Measurements from ENCODE around the gene AP3S1.
"Not testable (repeated sequence)": the region's sequence is repeated elsewhere in the genome, so short reads cannot be mapped to it uniquely, and the experiment has no call there.

The AP3S1 gene

DNA sequence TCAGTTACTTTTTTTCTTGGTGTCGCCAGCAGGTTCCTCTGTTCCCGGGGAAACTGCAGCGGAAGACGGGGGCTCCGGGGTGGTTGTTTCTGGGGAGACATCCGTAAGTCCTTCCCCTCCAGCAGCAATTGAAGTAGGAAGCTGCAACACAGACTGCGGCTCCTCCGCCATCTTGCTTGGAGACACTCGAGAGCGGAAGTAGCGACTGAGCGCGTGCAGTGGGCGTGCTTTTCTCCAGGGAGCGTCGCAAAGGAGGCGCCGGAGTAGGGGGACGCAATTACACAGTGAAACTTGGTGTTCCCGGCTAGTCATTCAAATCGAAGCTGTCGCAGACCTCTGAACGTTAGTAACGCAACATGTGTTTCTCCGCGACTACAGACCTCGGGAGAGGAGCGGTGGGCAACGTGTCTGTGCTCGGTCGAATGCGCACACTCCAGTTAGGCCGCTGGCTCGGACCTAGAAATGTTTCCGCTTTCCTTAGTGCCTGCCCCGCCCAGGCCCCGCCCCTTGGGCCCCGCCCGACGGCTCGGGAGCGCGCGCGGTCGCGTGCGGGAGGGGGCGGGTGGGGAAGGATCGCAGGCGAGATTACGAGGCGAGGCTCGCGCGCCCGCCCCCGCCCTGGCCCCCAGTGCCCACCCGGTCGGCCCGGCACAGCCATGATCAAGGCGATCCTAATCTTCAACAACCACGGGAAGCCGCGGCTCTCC, at the start of gene AP3S1, which contains the start of gene ATG12:
AP3S1 (plus strand) TSS at position 554 of the 707 bp plus-strand sequence; CDS start at position 657, 103 bp downstream.
ATG12 (minus strand) TSS at position 184 of the 707 bp plus-strand sequence; CDS start at position 171, 13 bp downstream.
- peak; percentile 81 to 84 for DNase-seq (ENCODE audit: low read depth in 2 of 2)

DNA sequence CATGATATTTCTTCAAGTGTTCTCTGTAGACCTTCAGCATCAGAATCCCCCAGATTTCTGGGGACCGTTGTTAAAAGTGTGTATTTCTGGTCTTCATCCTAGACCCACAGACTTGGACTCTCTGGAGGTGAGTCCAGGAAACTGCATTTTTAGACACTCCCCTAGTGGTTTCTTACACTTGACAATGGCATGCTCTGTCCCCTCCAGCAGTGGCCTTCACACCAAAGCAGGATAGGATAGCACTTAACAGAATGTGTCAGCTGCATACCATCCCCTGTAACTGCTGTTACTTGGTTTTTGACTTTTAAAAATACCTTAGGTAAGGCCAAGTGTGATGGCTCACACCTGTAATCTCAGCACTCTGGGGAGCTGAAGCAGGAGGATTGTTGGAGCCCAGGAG, 46.0 kb upstream of the AP3S1 start:
- no peak for DNase-seq (ENCODE audit: low read depth in 2 of 2)

DNA sequence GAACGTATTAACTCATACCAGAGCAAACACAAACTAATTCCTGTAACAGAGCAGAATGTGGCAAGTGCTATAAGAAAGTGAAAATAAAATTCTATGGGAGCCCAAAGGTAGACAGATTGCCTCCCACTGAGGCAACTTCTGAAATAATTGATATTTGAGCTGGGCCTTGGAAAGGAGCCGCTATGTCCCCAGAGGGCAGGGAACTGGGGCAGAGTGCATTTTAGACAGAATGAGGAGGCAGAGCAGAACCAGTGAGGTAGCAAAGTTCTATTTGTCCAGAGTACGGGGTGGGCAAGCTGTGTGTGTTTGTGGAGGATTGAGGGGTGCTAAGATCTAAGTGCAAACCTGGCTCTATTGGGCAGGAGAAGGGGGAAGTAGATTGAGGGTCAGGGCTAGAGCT, 45.1 kb upstream of the AP3S1 start:
- no peak for DNase-seq (ENCODE audit: low read depth in 2 of 2)

DNA sequence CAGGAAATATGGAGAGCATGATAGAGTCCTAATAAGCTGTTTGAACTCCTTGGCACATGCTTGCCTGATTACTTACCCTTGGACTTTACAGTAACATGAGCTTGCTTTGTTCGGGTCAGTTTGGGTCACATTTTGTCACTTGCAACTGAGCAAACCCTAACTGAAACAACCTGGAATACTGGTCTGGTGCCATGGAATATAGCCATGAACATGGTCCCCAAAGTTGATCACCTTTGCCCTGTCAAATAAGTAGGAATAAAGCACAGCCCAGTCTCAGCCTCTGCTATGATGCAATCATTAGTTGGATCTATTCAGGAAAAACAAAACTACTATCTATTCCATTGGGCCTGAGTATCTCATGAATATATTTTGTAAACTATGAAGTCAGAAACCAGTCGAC, 43.5 kb upstream of the AP3S1 start:
- no peak for DNase-seq (ENCODE audit: low read depth in 2 of 2)

DNA sequence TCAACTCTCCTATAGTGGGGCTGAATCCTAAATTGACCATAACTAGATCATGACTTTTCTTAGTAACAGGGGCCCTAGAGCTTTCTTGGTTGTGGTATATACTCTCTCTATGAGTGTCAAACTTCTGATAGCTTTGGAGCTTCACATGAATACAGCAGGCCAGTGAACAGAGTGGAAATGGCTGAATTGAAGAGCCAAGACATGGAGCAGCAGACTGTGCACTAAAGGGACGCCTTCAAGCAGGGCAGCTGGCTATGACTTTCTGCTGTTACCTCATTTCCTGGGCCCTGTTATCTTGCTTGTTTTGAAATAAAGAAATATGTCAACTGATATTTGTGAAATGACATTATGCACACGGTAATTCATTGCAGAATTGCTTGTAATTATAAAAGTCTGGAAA, 41.6 kb upstream of the AP3S1 start:
- DNase-seq (ENCODE audit: low read depth in 2 of 2): no peak

DNA sequence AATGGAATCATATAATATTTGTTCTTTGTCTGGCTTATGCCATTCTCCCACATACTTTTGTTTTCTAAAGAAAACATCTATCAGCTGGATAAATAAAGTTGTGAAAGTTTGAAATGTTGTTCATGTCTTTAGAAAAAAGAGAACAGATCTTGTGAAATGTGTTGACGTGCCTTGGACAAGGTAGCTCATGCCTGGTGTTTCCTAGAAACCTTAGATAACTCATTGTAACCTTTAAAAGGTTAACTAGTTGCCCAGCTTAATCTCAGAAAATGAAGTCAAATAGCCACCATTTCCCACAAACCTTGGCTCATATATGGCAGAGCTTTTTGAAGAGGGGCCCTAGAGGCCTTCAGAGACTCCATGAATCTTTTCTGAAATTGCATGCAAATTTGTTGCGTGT, 40.6 kb upstream of the AP3S1 start:
- DNase-seq (ENCODE audit: low read depth in 2 of 2): no peak

DNA sequence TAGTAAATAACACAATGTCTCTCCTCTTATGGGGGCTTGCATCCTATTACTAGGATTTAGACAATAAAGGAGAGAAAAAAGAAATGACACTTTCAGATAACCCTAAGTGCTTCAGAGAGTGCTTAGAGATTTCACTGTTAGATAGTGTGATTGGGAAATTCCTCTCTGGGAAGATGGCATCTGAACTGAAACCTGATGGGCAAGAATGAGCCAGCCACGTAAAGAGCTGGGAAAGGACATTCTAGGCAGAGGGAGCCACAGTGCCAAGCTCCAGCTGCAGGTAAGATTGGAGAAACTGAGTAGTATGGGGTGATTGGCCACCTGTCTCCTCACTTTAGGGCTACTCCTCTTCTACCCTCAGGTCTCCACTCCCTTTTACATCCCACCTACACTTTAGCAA, 39.8 kb upstream of the AP3S1 start:
- DNase-seq (ENCODE audit: low read depth in 2 of 2): no peak

DNA sequence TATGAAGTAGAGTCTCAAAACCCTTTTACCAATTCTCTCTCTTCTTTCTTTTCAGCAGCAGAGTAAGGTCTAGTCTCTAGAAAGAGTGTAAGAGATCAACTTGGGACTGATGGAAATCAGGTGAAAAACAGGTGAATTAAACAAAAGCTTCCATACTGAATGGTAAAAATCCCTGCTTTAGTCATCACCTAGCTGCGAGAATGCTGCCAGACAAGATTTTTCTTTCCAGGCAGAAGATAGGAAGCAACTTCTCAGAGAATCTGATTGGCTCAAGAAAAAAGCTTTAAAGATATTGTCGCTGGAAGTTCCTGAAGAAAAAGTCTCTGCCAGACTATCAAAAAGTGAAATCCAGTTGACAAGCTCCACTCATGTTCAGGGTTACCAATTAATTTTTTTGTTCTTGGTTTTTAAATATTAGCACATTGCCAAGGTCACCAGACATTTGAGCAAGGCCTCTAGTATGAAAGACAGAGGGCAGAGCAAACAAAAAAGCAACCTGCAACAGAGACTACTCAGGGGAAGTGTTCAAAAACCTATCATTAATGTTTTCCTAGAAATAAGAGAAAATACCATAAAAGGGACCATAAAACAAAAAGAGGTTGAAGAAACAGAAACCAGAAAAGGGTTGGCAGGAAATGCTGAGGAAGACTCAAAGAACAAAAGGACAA, 34.6 kb upstream of the AP3S1 start:
- DNase-seq (ENCODE audit: low read depth in 2 of 2): no peak

DNA sequence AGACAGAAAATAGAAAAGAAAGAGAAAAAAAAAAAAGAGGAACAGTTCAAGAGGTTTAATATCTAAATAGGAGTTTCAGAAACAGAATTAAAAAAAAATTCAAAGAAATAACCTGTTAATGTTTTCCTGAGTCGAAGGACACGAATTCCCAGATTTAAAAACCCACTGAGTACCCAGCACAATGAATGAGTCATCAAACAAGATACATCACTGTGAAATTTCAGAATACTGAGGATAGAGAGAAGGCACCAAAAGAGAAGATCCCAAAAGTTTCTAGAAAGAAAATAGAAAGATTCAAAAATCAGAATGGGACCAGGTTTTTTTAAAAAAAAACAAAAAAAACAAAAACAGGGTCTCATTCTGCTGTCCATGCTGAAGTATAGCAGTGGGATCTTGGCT, 34.1 kb upstream of the AP3S1 start:
- no peak for DNase-seq (ENCODE audit: low read depth in 2 of 2)

DNA sequence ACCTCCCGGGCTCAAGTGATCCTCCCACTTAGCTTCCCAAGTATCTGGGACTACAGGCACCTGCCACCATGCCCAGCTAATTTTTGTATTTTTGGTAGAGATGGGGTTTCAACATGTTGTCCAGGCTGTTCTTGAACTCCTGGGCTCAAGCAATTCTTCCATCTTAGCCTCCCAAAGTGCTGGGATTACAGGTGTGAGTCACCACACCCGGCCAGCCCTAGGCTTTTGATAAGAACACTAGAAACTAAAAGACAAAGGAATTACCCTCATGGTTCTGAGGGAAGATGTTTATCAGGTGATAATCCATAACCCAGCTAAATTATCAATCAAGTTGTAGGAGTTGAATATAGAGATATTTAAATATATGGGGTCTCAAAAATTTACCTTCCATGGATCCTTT, 33.7 kb upstream of the AP3S1 start:
- not testable (repeated sequence) for DNase-seq (ENCODE audit: low read depth in 2 of 2)

DNA sequence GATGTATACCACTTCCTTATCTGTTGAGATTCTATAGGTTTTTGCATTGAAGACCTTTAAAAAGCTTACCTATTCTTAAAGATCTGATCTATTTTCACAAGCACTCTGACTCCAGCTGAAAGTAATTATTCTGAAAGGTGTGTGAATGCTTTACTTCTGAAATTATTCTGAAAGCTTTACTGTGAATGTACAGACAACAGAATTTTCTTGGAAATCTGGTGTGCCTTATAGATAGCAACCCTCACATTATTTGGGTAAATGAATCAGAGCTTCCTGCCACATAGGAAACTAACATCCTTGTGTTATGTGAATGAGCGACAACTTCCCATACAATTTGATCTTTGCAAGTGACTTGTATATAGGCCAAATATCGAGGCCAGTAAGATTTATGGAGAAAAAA, 31.8 kb upstream of the AP3S1 start:
- DNase-seq (ENCODE audit: low read depth in 2 of 2): no peak

DNA sequence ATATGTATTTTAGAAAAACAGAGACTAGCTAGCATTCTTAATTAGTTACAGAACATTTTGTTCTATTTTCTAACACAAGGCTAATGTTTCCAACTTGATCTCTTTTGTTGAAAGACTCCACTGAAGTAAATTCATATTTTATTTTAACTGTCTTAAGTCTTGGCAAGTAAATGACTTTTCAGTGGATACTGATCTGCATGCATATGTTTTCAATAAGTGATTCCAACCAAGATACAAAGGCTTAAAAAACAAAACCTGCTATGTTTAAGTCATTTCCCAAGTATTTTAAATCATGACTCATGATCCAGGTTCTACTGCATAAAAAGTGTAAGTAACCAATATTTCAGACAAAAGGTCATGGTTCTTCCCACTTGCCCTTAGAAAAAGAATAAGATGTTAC, 31.0 kb upstream of the AP3S1 start:
- DNase-seq (ENCODE audit: low read depth in 2 of 2): no peak

DNA sequence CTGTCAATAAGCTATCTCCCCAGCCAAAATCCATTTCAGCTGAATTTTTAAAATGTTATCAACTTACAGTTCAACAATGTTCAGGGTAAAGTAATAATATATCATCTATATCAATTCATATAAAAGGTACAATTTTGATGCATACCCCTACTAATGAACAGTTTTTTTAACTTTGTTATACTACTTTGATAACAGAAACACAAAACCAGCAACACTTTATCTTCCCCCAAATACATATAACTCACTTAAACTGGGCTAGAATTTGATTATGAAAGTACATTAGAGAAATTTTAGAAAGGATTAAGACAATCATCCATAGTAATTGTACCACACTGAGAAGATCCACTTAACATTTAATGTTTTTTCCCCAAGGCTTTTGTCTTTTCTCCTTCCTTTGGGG, 30.3 kb upstream of the AP3S1 start:
- DNase-seq (ENCODE audit: low read depth in 2 of 2): no peak

DNA sequence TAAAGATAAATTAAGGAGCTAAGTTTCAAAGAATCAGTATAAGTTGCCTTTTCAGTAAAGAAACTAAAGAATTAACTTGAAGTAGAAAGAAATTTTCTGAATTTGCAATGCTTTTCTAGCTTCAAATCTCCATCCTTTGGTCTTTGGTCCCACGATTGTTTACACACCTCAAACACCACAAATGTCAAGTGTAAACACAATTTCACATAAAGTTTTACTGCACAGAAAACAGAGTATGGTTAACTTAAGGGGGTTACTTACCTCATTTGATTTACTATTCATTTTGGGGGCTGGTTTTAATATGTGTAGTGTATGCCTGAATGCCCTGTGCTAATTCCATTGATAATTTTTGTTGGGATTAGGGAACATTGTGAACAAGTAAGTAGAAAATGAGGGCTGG, 29.4 kb upstream of the AP3S1 start:
- DNase-seq (ENCODE audit: low read depth in 2 of 2): no peak

DNA sequence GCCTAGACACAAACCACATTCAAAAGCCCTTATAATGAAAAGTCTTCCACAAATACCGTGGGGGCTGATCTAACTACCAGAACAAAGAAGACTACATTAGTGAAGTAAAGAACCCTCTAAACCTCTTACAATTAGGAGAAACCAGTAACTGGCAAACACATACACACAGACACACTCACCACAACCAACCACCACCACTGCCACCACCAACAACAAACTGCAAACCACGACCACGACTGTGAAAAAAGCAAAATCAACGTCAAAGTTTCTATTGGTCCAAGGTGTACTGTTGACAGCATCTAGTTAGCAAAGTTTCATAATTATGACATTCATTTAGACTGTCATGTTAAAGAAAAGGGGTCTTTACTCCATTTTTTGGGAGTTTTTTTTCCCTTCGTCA, 28.0 kb upstream of the AP3S1 start:
- no peak for DNase-seq (ENCODE audit: low read depth in 2 of 2)

DNA sequence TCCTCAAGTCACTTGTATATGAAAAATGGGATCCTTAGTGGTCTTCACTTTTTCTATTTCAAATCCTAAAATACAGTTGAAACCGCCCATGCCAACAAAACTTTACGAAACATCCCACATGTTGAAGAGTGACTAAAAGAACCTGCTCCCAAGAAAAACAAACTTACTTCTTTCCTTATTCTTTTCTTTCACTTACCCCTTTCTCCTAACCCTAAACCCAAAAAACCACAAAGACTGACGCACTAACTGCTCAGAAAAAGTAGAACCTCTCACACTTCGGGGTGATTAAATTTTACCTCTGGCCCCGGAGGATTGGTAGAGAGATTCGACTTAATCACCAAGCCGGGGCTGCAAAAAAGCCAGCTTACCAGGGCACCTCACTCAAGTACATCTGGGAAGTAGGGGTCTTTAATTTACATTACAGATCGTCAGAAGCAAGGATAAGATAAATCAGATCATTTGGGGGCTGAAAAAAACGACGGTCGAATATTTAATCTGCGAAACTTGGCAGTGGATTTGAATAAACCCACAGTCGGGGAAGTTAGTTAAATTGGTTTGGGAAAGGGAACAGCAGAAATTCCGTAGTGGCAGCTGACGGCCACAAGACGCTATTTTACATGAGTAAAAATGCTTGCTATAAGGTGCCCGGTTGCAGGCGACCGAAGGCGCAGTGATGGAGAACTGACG, 26.6 kb upstream of the AP3S1 start:
- no peak for DNase-seq (ENCODE audit: low read depth in 2 of 2)

DNA sequence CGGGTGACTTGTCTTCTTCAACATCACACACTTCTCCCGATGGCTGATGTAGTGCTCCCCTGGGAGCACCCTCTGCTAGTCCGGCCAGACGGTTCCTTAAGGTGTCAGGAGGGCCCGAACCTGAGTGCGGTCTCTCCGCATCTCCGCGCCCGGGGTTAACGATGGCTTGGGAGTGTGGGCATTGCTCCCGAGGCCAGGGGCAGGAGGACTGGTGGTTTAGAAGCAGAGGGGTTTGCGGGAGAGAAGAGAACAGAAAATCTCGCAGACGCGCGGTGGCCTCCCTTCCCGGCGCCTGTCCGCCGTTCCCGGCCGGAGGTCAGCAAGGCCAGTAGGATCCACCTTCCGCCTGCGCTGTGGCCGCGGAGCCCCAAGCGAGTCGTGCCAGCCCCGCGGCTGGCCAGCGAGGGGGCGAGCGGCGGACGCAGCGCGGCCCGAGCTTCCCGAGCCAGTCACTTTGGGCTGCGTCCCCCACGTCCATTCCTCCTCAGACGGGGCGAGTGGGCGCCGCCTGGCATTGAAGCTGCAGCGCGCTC, 26.0 kb upstream of the AP3S1 start:
- no peak for DNase-seq (ENCODE audit: low read depth in 2 of 2)

DNA sequence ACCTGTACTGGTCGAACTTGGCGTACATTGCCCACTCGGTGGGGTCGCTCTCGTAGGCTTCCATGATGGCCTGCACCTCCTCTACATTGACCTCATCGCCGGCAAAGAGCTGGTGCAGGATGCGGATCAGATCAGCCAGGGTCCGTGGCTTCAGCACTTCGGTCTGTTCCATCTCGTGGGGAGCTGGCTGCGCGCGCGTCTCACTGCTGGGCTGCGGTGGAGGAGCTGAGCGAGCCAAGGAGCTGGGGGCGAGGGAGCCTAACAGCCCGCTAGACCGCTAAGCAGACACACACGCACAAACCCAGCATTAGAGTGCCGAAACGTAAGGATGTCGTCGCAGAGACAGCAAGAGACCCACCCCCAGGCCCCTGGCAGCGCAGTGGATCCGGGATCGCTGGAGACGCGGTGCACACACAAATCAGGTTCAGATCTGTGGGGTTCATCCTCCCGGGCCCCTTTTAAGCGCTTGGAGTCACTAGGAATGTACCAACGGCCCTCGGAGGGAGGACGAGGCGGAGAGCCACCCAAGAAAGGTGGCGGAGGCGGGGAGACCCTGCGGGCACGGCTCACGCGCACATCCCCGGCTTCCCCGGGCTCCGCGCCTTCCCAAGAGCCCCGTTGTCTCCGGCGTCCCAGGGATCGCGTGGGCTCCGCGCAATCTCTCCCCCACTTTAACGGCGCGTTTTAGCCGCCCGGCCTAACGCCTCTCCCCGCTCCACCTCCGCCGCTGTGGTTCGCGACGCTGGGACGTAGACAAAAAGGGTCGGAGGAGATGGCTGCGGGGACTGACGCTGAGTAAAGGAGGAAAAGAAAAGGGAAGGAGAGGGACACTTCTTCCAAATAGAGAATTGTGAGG, 25.3 kb upstream of the AP3S1 start, which contains the start of gene CDO1:
CDO1 (minus strand) TSS at position 434 of the 856 bp plus-strand sequence; CDS start at position 172, 262 bp downstream.
- no peak for DNase-seq (ENCODE audit: low read depth in 2 of 2)

DNA sequence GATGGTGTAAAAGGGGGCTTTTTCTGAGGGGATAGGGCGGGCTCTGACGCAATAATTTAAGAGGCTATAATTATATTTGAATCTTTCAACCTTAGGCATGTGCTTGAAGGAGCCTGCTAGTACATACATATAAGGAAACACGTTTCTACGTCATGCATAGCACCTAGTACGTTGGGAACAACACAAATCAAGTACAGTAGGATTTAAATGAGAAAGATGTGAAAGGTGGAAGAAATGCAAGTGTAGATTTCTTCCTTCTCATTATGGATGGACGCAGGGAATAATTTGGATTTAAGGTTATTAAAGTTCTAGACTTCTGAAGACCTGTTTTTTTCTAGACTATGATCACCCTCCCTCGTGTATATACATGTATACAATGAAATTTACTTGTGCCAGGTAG, 24.3 kb upstream of the AP3S1 start:
- DNase-seq (ENCODE audit: low read depth in 2 of 2): no peak

DNA sequence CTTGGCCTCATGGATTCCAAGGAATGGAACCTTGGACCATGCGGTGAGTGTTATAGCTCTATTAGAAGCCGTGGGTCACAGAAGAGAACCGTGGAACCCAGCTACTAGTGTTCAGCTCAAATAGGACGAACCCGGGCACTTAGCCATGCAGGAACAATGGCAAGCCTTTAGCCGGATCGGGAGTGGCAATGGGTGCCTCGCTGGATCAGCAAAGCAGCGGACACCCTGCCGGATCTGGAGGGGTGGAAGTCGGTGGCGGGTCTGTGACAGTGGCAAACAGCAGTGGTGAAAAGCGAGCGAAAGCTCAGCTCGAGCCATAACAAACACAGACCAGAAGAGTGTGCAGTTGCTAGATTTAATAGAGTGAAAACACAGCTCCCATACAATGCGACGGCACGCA, 22.9 kb upstream of the AP3S1 start:
- DNase-seq (ENCODE audit: low read depth in 2 of 2): no peak

DNA sequence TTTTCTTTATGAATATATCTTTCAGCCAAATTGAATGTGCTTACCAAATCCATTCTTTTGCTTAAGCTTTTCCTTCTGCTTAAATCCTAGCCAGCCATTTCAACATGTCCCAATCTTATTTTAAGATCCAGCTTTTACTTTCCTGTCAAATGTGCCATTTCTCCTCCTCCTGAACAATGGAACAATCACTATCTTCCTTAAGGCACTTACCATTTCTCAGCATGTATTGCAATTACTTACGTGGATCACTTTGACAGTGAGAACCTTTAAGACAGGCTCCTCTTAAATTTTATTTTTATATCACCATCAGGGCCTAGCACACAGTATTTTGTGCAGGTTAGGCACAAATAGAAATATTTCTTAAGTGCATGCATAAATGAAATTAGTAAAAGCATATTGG, 20.9 kb upstream of the AP3S1 start:
- DNase-seq (ENCODE audit: low read depth in 2 of 2): no peak

DNA sequence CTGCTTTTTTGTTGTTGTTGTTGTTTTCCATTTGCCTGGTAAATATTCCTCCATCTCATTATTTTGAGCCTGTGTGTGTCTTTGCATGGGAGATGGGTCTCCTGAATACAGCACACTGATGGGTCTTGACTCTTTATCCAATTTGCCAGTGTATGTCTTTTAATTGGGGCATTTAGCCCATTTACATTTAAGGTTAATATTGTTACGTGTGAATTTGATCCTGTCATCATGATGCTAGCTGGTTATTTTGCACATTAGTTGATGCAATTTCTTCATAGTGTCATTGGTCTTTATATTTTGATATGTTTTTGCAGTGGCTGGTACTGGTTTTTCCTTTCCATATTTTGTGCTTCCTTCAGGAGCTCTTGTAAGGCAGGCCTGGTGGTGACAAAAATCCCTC, 16.8 kb upstream of the AP3S1 start:
- not testable (repeated sequence) for DNase-seq (ENCODE audit: low read depth in 2 of 2)
